Measurements from ENCODE around the gene MRGPRE. TPM values are rescaled to one million over a fixed set of nuclear protein-coding genes. Genes with fewer than 3 reads are reported as not detected.

MRGPRE gene
- total RNA-seq, 2 donors from 2014 or later, result not detected

DNA sequence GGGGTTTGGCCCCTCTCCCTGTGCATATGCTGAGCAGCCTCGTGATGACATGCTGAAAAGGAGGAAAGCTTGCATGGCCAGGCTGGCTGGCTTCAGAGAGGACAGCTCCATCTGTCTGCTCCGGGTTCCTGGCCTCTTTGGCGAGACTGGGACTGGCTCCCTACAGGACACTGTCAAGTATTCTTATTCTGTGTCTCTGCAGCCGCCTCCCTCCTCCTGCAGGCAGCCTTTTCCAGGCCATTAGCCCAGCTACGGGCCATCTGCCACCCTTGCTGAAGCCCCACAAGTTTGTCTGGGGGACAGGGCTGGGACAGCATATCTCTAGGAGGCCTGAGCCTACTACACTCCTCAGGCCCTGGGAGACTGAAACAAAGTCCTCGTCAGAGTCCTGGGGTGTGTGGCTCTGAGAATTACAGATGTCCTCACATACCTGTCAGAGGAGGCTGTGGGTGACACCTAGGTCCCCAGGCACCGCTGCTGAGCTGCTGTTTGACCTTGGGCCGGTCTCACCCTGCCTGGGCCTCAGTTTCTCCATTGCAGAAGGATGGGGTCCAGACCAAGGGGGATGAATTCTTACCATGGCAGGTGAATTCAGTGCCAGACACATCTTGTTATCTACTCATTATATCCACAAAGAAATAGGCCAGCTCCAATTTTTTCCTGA lies 24.6 kb downstream of the MRGPRE start:
- Mint-ChIP-seq H3K4me1 (no peaks in the 10 kb centered on the region), H3K9me3 (peaks cover 3% of the 10 kb centered on the region), H3K27ac (no peak overlapping the region), H3K4me3 (no peak overlapping the region), H3K27me3 (peaks cover 9% of the 10 kb centered on the region), H3K36me3 (ENCODE audit: low read depth) (no peaks in the 10 kb centered on the region)
- ATAC-seq (replicated peaks), result no peak

DNA sequence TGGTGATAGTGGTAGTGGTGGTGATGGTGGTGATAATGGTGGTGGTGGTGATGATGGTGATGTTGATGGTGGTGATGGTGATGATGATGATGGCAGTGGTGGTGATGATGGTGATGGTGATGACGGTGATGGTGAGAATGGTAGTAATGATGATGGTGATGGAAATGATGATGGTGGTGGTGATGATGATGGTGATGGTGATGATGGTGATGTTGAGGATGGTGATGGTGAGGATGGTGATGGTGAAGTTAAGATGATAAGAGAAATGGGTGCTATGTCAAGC lies 25.4 kb downstream of the MRGPRE start:
- Mint-ChIP-seq H3K36me3 (ENCODE audit: low read depth) (no peaks in the 10 kb centered on the region), H3K27me3 (peaks cover 9% of the 10 kb centered on the region), H3K4me1 (no peaks in the 10 kb centered on the region), H3K9me3 (peaks cover 1% of the 10 kb centered on the region), H3K27ac (no peak overlapping the region), H3K4me3 (no peak overlapping the region)
- ATAC-seq (replicated peaks), result no peak

DNA sequence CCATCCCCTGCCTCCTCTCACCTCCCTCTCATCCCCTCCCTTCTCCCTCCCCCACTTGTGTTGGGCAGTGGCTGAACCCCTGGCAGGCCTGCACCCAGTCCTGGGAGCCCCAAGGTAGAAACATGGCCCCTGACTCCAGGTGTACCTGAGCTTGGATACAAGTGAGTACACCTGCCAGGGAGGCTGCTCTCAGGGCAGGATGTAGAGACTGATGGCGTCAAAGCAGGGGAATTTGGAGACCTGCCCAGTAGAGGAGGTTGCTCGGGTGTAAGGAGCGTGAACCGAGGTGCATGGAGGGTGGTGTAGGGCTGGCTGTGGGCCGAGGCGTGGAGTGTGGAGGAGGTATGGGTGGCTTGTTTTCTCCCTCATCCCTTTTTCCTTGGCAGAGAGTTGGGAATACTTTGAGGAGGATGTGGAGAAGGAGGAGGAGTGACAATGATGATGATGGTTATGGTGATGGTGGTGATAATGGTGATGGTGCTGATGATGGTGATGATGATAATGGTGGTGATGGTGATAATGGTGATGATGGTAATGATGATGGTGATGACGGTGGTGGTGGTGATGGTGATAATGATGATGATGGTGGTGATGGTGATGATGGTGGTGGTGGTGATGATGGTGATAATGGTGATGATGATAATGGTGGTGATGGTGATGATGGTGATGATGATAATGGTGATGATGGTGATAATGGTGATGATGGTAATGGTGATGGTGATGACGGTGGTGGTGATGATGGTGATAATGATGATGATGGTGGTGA lies 25.9 kb downstream of the MRGPRE start:
- Mint-ChIP-seq H3K36me3 (ENCODE audit: low read depth) (no peaks in the 10 kb centered on the region), H3K27me3 (peaks cover 5% of the 10 kb centered on the region), H3K4me1 (no peaks in the 10 kb centered on the region), H3K27ac (no peak overlapping the region), H3K9me3 (no peaks in the 10 kb centered on the region), H3K4me3 (no peak overlapping the region)
- ATAC-seq (replicated peaks), result peak; percentile 28

- Mint-ChIP-seq H3K9me3 (no peaks in the 10 kb centered on the region), H3K27ac (no peak overlapping the region), H3K4me3 (no peak overlapping the region), H3K27me3 (peaks cover 5% of the 10 kb centered on the region), H3K36me3 (ENCODE audit: low read depth) (no peaks in the 10 kb centered on the region), H3K4me1 (no peaks in the 10 kb centered on the region)
- ATAC-seq (replicated peaks), result no peak
These were observed 26.7 kb downstream of the MRGPRE start for GRCh38 chr11:3205261-3206155.

GRCh38 chr11:3204141-3205015 lies 27.8 kb downstream of the MRGPRE start:
- H3K4me1 Mint-ChIP-seq, result no peaks in the 10 kb centered on the region

DNA sequence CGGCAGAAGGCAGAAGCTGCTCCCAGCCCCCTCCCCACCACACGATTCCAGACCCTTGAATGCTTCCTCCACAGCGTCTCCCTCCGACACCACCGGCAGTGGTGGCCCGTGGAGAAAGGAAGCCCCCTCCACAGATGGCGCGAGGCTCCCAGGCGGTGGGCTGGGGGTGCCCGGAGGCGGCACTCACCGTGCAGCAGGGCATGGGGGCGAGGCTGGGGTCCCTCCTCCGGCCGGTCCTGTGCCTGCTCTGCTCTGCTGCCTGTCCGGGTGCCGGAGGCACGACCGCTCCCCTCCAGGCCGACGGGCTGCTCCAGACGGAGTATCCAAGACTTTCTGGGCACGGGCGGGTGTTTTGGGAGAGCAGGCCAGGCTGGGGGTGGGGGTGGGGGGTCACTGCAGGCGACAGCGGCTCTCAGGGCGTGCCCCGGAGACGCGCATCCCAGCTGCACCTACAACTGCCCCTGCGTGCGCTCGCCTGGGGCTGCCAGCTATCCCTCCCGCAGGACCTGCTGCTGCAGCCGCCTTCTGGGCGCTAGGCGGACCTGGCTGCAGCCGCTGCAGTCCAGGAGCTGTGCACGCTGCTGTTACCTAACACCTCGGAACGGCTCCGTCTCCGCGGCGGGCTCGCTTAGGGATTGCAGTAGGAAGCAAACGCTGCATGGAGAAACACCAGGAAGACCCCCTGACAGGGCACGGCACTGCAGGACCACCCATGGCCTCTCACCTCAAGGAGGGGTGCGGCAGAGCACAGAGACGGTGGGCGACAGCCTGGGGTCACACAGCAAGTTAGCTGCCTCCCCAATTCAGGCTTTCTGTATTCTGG lies 28.8 kb downstream of the MRGPRE start:
- no peak for ATAC-seq (replicated peaks)
- Mint-ChIP-seq H3K4me1 (no peaks in the 10 kb centered on the region), H3K36me3 (ENCODE audit: low read depth) (no peaks in the 10 kb centered on the region), H3K27ac (no peak overlapping the region), H3K9me3 (no peaks in the 10 kb centered on the region), H3K27me3 (peaks cover 7% of the 10 kb centered on the region), H3K4me3 (no peak overlapping the region)

More at GRCh38 chr11:3204141-3205015, 27.8 kb downstream of the MRGPRE start:
- Mint-ChIP-seq H3K27me3 (peaks cover 5% of the 10 kb centered on the region), H3K4me3 (no peak overlapping the region), H3K27ac (no peak overlapping the region), H3K36me3 (ENCODE audit: low read depth) (no peaks in the 10 kb centered on the region), H3K9me3 (no peaks in the 10 kb centered on the region)
- ATAC-seq (replicated peaks), result no peak

- no peak for ATAC-seq (replicated peaks)
- no peak overlapping the region for H3K4me3 Mint-ChIP-seq
- no peaks in the 10 kb centered on the region for H3K4me1 Mint-ChIP-seq
- no peak overlapping the region for H3K27ac Mint-ChIP-seq
- H3K9me3 Mint-ChIP-seq, result no peaks in the 10 kb centered on the region
- no peaks in the 10 kb centered on the region for H3K36me3 Mint-ChIP-seq (ENCODE audit: low read depth)
- H3K27me3 Mint-ChIP-seq, result peaks cover 9% of the 10 kb centered on the region
These were observed 29.5 kb downstream of the MRGPRE start for GRCh38 chr11:3202759-3203158.

DNA sequence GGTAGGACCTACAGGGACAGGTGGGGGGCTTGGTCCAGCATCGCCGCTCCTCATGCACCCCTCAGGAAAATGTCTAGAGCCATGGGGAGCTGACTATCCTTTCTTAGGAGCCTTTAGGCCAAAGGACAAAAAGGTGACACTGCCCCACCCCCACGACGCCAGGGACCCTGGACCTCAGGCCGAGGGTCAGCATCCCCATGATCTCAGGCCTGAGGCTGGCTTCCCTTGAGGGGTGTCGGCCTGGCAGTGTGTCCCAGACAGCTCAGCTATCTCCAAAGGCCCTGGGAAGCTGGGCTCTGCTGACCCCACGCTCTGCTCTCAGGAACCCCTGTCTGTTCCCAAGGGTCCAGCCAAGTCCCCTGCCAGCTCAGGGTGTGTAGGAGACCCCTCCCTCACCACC lies 29.9 kb downstream of the MRGPRE start:
- H3K27ac Mint-ChIP-seq, result no peak overlapping the region
- H3K36me3 Mint-ChIP-seq (ENCODE audit: low read depth), result no peaks in the 10 kb centered on the region
- no peaks in the 10 kb centered on the region for H3K4me1 Mint-ChIP-seq
- ATAC-seq (replicated peaks), result no peak
- H3K4me3 Mint-ChIP-seq, result no peak overlapping the region
- no peaks in the 10 kb centered on the region for H3K9me3 Mint-ChIP-seq
- H3K27me3 Mint-ChIP-seq, result peaks cover 9% of the 10 kb centered on the region

- Mint-ChIP-seq H3K4me1 (no peaks in the 10 kb centered on the region), H3K27me3 (peaks cover 9% of the 10 kb centered on the region), H3K9me3 (no peaks in the 10 kb centered on the region), H3K36me3 (ENCODE audit: low read depth) (no peaks in the 10 kb centered on the region), H3K27ac (no peak overlapping the region), H3K4me3 (no peak overlapping the region)
- no peak for ATAC-seq (replicated peaks)
These were observed 30.5 kb downstream of the MRGPRE start for GRCh38 chr11:3201677-3202181.

GRCh38 chr11:3201112-3201581 lies 31.1 kb downstream of the MRGPRE start:
- no peak for ATAC-seq (replicated peaks)

GRCh38 chr11:3200388-3201111 lies 31.7 kb downstream of the MRGPRE start:
- H3K36me3 Mint-ChIP-seq (ENCODE audit: low read depth), result no peaks in the 10 kb centered on the region
- peaks cover 9% of the 10 kb centered on the region for H3K27me3 Mint-ChIP-seq
- no peak overlapping the region for H3K27ac Mint-ChIP-seq
- no peak overlapping the region for H3K4me3 Mint-ChIP-seq
- ATAC-seq (replicated peaks), result no peak
- H3K9me3 Mint-ChIP-seq, result no peaks in the 10 kb centered on the region
- no peaks in the 10 kb centered on the region for H3K4me1 Mint-ChIP-seq

More at GRCh38 chr11:3201112-3201581, 31.1 kb downstream of the MRGPRE start:
- H3K36me3 Mint-ChIP-seq (ENCODE audit: low read depth), result no peaks in the 10 kb centered on the region
- no peaks in the 10 kb centered on the region for H3K4me1 Mint-ChIP-seq
- no peaks in the 10 kb centered on the region for H3K9me3 Mint-ChIP-seq
- no peak overlapping the region for H3K27ac Mint-ChIP-seq
- H3K27me3 Mint-ChIP-seq, result peaks cover 9% of the 10 kb centered on the region
- no peak overlapping the region for H3K4me3 Mint-ChIP-seq

- no peaks in the 10 kb centered on the region for H3K9me3 Mint-ChIP-seq
- no peak overlapping the region for H3K27ac Mint-ChIP-seq
- H3K4me1 Mint-ChIP-seq, result no peaks in the 10 kb centered on the region
- H3K27me3 Mint-ChIP-seq, result peaks cover 9% of the 10 kb centered on the region
- no peaks in the 10 kb centered on the region for H3K36me3 Mint-ChIP-seq (ENCODE audit: low read depth)
- H3K4me3 Mint-ChIP-seq, result no peak overlapping the region
- ATAC-seq (replicated peaks), result no peak
These were observed 32.5 kb downstream of the MRGPRE start for GRCh38 chr11:3199537-3200295.

Measured in activated T-helper 17 cell treated with anti-CD3 and anti-CD28 coated beads, Interleukin-2, amount 50 U/mL, for 72 hours (primary cell).